ENCODE measurements around the gene RRP8. TPM values are rescaled to one million over a fixed set of nuclear protein-coding genes. Genes with fewer than 3 reads are reported as not detected.

The RRP8 gene
- polyA plus RNA-seq, 1 donor from 2014 or later: 23.4 TPM

GRCh38 chr11:6650104-6650503 lies 46.7 kb upstream of the RRP8 start:
- H3F3A ChIP-seq (ENCODE audit: insufficient read depth, low read length, poor library complexity, severe bottlenecking): no peaks in the 10 kb centered on the region
- no peak for TF ChIP-seq TAF1 (IDR thresholded peaks at IDR 0.05; ENCODE audit: low read depth)
- TF ChIP-seq POLR2AphosphoS5 (IDR thresholded peaks at IDR 0.05): no peak
- TF ChIP-seq EP300 (conservative IDR thresholded peaks at IDR 0.05; ENCODE audit: poor library complexity, severe bottlenecking): no peak
- TF ChIP-seq MXI1 (conservative IDR thresholded peaks at IDR 0.05; ENCODE audit: poor library complexity, severe bottlenecking): no peak
- no peak for TF ChIP-seq EZH2 (IDR thresholded peaks at IDR 0.05; ENCODE audit: borderline replicate concordance, insufficient read depth, low read length, poor library complexity, severe bottlenecking)
- no peak for TF ChIP-seq REST (IDR thresholded peaks at IDR 0.05; ENCODE audit: borderline replicate concordance)
- TF ChIP-seq SMC3 (conservative IDR thresholded peaks at IDR 0.05; ENCODE audit: poor library complexity): no peak
- no peak for TF ChIP-seq RAD21 (conservative IDR thresholded peaks at IDR 0.05)
- TF ChIP-seq CTCF (IDR thresholded peaks at IDR 0.05; ENCODE audit: poor library complexity, severe bottlenecking): no peak
- no peaks in the 10 kb centered on the region for H3K27me3 ChIP-seq (ENCODE audit: insufficient read depth, low read depth, low read length)
- no peak overlapping the region for H3K9ac ChIP-seq (ENCODE audit: low read length)
- no peaks in the 10 kb centered on the region for H3K9me2 ChIP-seq (ENCODE audit: insufficient read depth, low read length)
- H3K9me3 ChIP-seq (ENCODE audit: low read length): no peaks in the 10 kb centered on the region
- no peaks in the 10 kb centered on the region for H3K36me3 ChIP-seq (ENCODE audit: insufficient read depth, low read length)
- peaks cover 44% of the 10 kb centered on the region for H4K20me1 ChIP-seq (ENCODE audit: insufficient read depth)
- no peak overlapping the region for H3K4me2 ChIP-seq (ENCODE audit: low read length)
- H3K27ac ChIP-seq (ENCODE audit: low read length): no peak overlapping the region
- H3K79me2 ChIP-seq (replicated peaks; ENCODE audit: insufficient read depth, low read length): peaks cover 98% of the 10 kb centered on the region
- H3K4me3 ChIP-seq (ENCODE audit: low read length): no peak overlapping the region
- H2AFZ ChIP-seq (ENCODE audit: low read depth, low read length): no peak overlapping the region

- Histone ChIP-seq H3K27ac (ENCODE audit: low read length) (no peak overlapping the region), H3K36me3 (ENCODE audit: insufficient read depth, low read length) (no peaks in the 10 kb centered on the region), H3K4me3 (ENCODE audit: low read length) (no peak overlapping the region), H3K9me3 (ENCODE audit: low read length) (no peaks in the 10 kb centered on the region), H3K9me2 (ENCODE audit: insufficient read depth, low read length) (no peaks in the 10 kb centered on the region), H3F3A (ENCODE audit: insufficient read depth, low read length, poor library complexity, severe bottlenecking) (no peaks in the 10 kb centered on the region), H4K20me1 (ENCODE audit: insufficient read depth) (peaks cover 54% of the 10 kb centered on the region), H2AFZ (ENCODE audit: low read depth, low read length) (no peak overlapping the region), H3K27me3 (ENCODE audit: insufficient read depth, low read depth, low read length) (no peaks in the 10 kb centered on the region), H3K79me2 (replicated peaks; ENCODE audit: insufficient read depth, low read length) (peaks cover 98% of the 10 kb centered on the region), H3K9ac (ENCODE audit: low read length) (no peak overlapping the region), H3K4me2 (ENCODE audit: low read length) (no peak overlapping the region)
- no peak for TF ChIP-seq REST (IDR thresholded peaks at IDR 0.05; ENCODE audit: borderline replicate concordance)
- no peak for TF ChIP-seq CTCF (IDR thresholded peaks at IDR 0.05; ENCODE audit: poor library complexity, severe bottlenecking)
- TF ChIP-seq TAF1 (IDR thresholded peaks at IDR 0.05; ENCODE audit: low read depth): no peak
- no peak for TF ChIP-seq EP300 (conservative IDR thresholded peaks at IDR 0.05; ENCODE audit: poor library complexity, severe bottlenecking)
- no peak for TF ChIP-seq RAD21 (conservative IDR thresholded peaks at IDR 0.05)
- TF ChIP-seq SMC3 (conservative IDR thresholded peaks at IDR 0.05; ENCODE audit: poor library complexity): no peak
- TF ChIP-seq MXI1 (conservative IDR thresholded peaks at IDR 0.05; ENCODE audit: poor library complexity, severe bottlenecking): no peak
- TF ChIP-seq EZH2 (IDR thresholded peaks at IDR 0.05; ENCODE audit: borderline replicate concordance, insufficient read depth, low read length, poor library complexity, severe bottlenecking): no peak
- TF ChIP-seq POLR2AphosphoS5 (IDR thresholded peaks at IDR 0.05): no peak
Observed at GRCh38 chr11:6648501-6648900, 45.1 kb upstream of the RRP8 start.

All from neural cell (in vitro differentiated cells).